Tibial nerve (tissue), 3 donors: ENCODE measurements around the gene AKAP6.

Experiments
- POLR2A ChIP-seq, 2 donors: fragments of 450-650 bp; IDR thresholded peaks; one replicate each; pipeline ENCODE4 v1.6.1; 2017; ENCODE audit warnings: antibody characterized with exemption in 2 of 2, mild to moderate bottlenecking in 2 of 2, moderate library complexity in 2 of 2
- TF ChIP-seq, protein P1 (sequence below), 5 experiments: fragments of 200-600 bp in 3 of 5; fragments of 450-650 bp in 2 of 5; sonication (generic) in 3 of 5; IDR thresholded peaks; one replicate each; pipeline ENCODE4 v1.5.1; 2016 to 2019; ENCODE audit warnings: antibody characterized with exemption in 5 of 5, mild to moderate bottlenecking in 3 of 5, moderate library complexity in 2 of 5

DNA sequence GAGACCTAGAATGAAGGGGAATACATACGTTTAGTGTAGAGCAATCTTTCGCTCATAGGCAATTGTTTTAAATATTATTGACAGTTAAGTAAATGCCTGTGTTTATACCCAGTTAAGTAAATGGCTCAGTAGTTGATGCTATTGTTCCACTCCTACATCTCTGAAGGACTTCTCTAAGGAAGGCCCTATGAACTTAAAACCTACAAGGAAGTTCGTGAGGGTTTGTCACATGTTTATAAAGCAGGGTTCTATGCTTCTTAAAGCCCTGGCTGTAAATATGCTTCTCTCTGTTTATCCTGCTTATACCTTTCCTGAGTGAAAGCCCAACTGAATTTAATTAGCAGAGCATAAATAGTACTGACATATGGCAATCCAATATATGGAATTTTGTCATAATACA is 327.5 kb downstream of the AKAP6 start:
- TF ChIP-seq, protein P1, sequence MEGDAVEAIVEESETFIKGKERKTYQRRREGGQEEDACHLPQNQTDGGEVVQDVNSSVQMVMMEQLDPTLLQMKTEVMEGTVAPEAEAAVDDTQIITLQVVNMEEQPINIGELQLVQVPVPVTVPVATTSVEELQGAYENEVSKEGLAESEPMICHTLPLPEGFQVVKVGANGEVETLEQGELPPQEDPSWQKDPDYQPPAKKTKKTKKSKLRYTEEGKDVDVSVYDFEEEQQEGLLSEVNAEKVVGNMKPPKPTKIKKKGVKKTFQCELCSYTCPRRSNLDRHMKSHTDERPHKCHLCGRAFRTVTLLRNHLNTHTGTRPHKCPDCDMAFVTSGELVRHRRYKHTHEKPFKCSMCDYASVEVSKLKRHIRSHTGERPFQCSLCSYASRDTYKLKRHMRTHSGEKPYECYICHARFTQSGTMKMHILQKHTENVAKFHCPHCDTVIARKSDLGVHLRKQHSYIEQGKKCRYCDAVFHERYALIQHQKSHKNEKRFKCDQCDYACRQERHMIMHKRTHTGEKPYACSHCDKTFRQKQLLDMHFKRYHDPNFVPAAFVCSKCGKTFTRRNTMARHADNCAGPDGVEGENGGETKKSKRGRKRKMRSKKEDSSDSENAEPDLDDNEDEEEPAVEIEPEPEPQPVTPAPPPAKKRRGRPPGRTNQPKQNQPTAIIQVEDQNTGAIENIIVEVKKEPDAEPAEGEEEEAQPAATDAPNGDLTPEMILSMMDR (IDR thresholded peaks at IDR 0.05) = no peak
- no peak for TF ChIP-seq POLR2A (IDR thresholded peaks at IDR 0.05)
